DND-41 (cell line): ENCODE results near the gene CMTM3.

ENCODE experiments used
- ATAC-seq: fragments of 200-7000 bp; cut with Tn5 transposase; 3 replicates; pipeline ENCODE4 v1.9.1; 2021; ENCODE audit warnings: low read depth; ENCODE audit not compliant: insufficient read depth
- DNase-seq: peaks from one replicate; pipeline ENCODE4 v3.0.0-alpha.2; 2020
- H2AFZ ChIP-seq: 2 replicates; pipeline ENCODE4 v1.6.0; 2012; ENCODE audit warnings: low read depth, low read length
- H3K27ac ChIP-seq: 2 replicates; pipeline ENCODE4 v1.5.1; 2012; ENCODE audit warnings: low read length, inconsistent platforms
- H3K27me3 ChIP-seq: fragments of 200-600 bp; sonication (generic); 2 replicates; pipeline ENCODE4 v1.6.0; 2012; ENCODE audit warnings: low read length, mild to moderate bottlenecking, inconsistent platforms; ENCODE audit not compliant: insufficient read depth, poor library complexity
- H3K36me3 ChIP-seq: 2 replicates; pipeline ENCODE4 v1.5.1; 2012; ENCODE audit warnings: low read length, inconsistent platforms; ENCODE audit not compliant: insufficient read depth
- H3K4me1 ChIP-seq: 2 replicates; pipeline ENCODE4 v1.5.1; 2012; ENCODE audit warnings: mild to moderate bottlenecking, low read length; ENCODE audit not compliant: insufficient read depth
- H3K4me2 ChIP-seq: 2 replicates; pipeline ENCODE4 v1.6.0; 2012; ENCODE audit warnings: mild to moderate bottlenecking, moderate library complexity, low read length, inconsistent platforms; ENCODE audit not compliant: insufficient read depth
- H3K4me3 ChIP-seq, 2 experiments: fragments of 200-600 bp in 1 of 2; shearing (Covaris generic) in 1 of 2; 2 replicates each; pipeline ENCODE4 v1.5.1; 2012 to 2016; ENCODE audit warnings: inconsistent platforms in 2 of 2, low read length in 2 of 2, mild to moderate bottlenecking in 2 of 2, low read depth in 1 of 2, moderate library complexity in 1 of 2
- H3K79me2 ChIP-seq: 2 replicates; pipeline ENCODE4 v1.6.0; 2012; ENCODE audit warnings: low read length, inconsistent platforms; ENCODE audit not compliant: insufficient read depth
- H3K9ac ChIP-seq: 2 replicates; pipeline ENCODE4 v1.6.0; 2012; ENCODE audit warnings: low read depth, mild to moderate bottlenecking, inconsistent platforms, low read length, moderate library complexity
- H3K9me3 ChIP-seq: 2 replicates; pipeline ENCODE4 v1.5.1; 2012; ENCODE audit warnings: low read length, moderate library complexity, mild to moderate bottlenecking, inconsistent platforms; ENCODE audit not compliant: insufficient read depth, severe bottlenecking
- H4K20me1 ChIP-seq: 2 replicates; pipeline ENCODE4 v1.6.0; 2012; ENCODE audit warnings: low read length; ENCODE audit not compliant: insufficient read depth
- CTCF ChIP-seq: IDR thresholded peaks from 2 replicates; pipeline ENCODE4 v1.5.1; 2012; ENCODE audit warnings: borderline replicate concordance, low read length, moderate library complexity, mild to moderate bottlenecking; ENCODE audit not compliant: poor library complexity, severe bottlenecking; ENCODE audit errors: extremely low read depth
- EZH2 ChIP-seq: IDR thresholded peaks from 3 replicates; pipeline ENCODE4 v1.6.1; 2012; ENCODE audit warnings: borderline replicate concordance, low read depth, mild to moderate bottlenecking, moderate library complexity, low read length, inconsistent platforms; ENCODE audit not compliant: severe bottlenecking

The CMTM3 gene

GRCh38 chr16:66635406-66635805 is 30.9 kb downstream of the CMTM3 start:
- no peak overlapping the region for H2AFZ ChIP-seq
- H3K27me3 ChIP-seq: no peaks in the 10 kb centered on the region
- H3K4me3 ChIP-seq: no peak overlapping the region
- no peak overlapping the region for H3K9ac ChIP-seq
- no peak for TF ChIP-seq EZH2
- TF ChIP-seq CTCF: no peak
- H3K27ac ChIP-seq: no peak overlapping the region
- no peak overlapping the region for H3K4me2 ChIP-seq
- H3K9me3 ChIP-seq: no peaks in the 10 kb centered on the region
- no peaks in the 10 kb centered on the region for H4K20me1 ChIP-seq
- no peaks in the 10 kb centered on the region for H3K36me3 ChIP-seq
- no peaks in the 10 kb centered on the region for H3K79me2 ChIP-seq
- ATAC-seq: no peak
- no peak for DNase-seq
- no peaks in the 10 kb centered on the region for H3K4me1 ChIP-seq

- Histone ChIP-seq H3K4me3 (no peak overlapping the region), H3K27me3 (no peaks in the 10 kb centered on the region), H3K4me1 (no peaks in the 10 kb centered on the region), H3K9ac (no peak overlapping the region), H3K9me3 (no peaks in the 10 kb centered on the region), H3K27ac (no peak overlapping the region), H2AFZ (no peak overlapping the region), H4K20me1 (no peaks in the 10 kb centered on the region), H3K79me2 (no peaks in the 10 kb centered on the region), H3K36me3 (no peaks in the 10 kb centered on the region), H3K4me2 (no peak overlapping the region)
- DNase-seq: no peak
- TF ChIP-seq CTCF: no peak
- no peak for ATAC-seq
Observed at GRCh38 chr16:66636199-66636598, 31.7 kb downstream of the CMTM3 start.

DNA sequence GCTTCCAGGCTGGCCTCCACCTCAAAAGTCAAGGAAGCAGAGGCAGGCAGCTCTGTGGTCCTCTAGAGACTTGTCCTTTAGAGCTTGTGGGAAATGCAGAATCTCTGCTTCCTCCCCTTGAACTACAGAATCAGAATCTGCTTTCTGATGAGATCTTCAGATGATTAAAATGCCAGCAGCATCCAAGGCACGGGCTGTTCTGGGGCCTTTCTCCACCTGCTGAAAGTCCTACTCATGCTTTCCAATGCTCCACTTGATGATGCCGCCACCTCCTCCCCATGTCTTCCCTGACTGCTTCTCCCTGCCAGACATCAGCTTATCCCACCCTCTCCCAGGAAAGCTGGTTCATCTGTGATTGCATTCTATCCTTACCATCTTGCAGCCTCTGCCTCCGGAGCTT is 33.3 kb downstream of the CMTM3 start:
- Histone ChIP-seq H3K27ac (no peak overlapping the region), H3K4me2 (no peak overlapping the region), H4K20me1 (no peaks in the 10 kb centered on the region), H3K79me2 (no peaks in the 10 kb centered on the region), H3K9me3 (no peaks in the 10 kb centered on the region), H2AFZ (no peak overlapping the region), H3K4me3 (no peak overlapping the region), H3K4me1 (no peaks in the 10 kb centered on the region), H3K36me3 (no peaks in the 10 kb centered on the region), H3K27me3 (no peaks in the 10 kb centered on the region), H3K9ac (no peak overlapping the region)
- ATAC-seq (no peak), DNase-seq (no peak)
- TF ChIP-seq CTCF (no peak), EZH2 (no peak)

DNA sequence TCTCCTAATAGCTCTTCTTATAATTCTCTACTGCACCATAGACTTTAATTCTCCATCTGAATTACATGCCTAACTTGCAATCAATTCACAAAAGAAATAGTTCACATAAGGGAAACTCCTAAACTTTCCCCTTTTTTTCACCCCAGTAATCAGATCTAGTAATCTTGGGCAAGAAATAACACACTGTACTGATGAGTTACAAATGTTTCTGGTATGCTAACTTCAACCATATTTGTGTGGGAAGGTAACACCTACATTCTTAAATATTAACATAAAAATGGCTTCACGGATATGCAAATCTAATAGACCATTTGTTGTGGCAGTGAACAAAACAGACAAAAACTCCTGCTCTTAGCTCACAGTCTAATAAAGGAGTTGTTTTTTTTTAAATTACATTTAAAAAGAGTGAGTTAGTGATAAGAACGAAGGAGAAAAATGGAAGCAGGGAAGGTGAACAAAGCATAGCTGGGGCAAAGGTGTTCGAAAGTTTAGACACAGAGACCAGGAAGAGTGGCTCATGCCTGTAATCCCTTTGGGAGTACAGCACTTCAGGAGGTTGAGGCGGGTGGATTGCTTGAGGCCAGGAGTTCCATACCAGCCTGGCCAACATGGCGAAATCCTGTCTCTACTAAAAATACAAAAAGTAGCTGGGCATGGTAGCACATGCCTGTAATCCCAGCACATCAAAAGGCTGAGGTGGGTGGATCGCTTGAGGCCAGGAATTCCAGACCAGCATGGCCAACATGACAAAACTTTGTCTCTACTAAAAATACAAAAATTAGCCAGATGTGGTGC is 34.8 kb downstream of the CMTM3 start:
- Histone ChIP-seq H3K27ac (no peak overlapping the region), H3K79me2 (no peaks in the 10 kb centered on the region), H3K36me3 (no peaks in the 10 kb centered on the region), H3K9me3 (no peaks in the 10 kb centered on the region), H2AFZ (no peak overlapping the region), H3K9ac (no peak overlapping the region), H3K27me3 (no peaks in the 10 kb centered on the region), H4K20me1 (no peaks in the 10 kb centered on the region), H3K4me2 (no peak overlapping the region), H3K4me1 (no peaks in the 10 kb centered on the region), H3K4me3 (no peak overlapping the region)
- DNase-seq: no peak
- ATAC-seq: no peak
- TF ChIP-seq CTCF (no peak), EZH2 (no peak)
